GM19193 (cell line): ENCODE results near the gene DNAJB1.
A peak's percentile ranks its signal among the peaks of the same experiment; 100 is the strongest.

Source experiments
- POLR2A ChIP-seq: IDR thresholded peaks from 4 replicates; pipeline ENCODE4 v1.6.1; 2011; ENCODE audit not compliant: insufficient read depth, insufficient read length; ENCODE audit errors: extremely low read depth

DNAJB1 gene

GRCh38 chr19:14517840-14518505, at the start of gene DNAJB1:
TSS of gene DNAJB1 (minus strand) at chr19:14518397. CDS start at chr19:14518349, 48 bp downstream.
- peak; percentile 97 for TF ChIP-seq POLR2A

GRCh38 chr19:14567079-14567478, 48.9 kb upstream of the DNAJB1 start:
- no peak for TF ChIP-seq POLR2A

GRCh38 chr19:14566712-14567077, 48.5 kb upstream of the DNAJB1 start:
- no peak for TF ChIP-seq POLR2A

- TF ChIP-seq POLR2A: no peak
Observed at GRCh38 chr19:14565765-14566711, 47.8 kb upstream of the DNAJB1 start.

GRCh38 chr19:14565298-14565679, 47.1 kb upstream of the DNAJB1 start:
- TF ChIP-seq POLR2A: no peak

GRCh38 chr19:14563989-14564651, 45.9 kb upstream of the DNAJB1 start:
- TF ChIP-seq POLR2A: no peak

GRCh38 chr19:14563590-14563926, 45.4 kb upstream of the DNAJB1 start:
- no peak for TF ChIP-seq POLR2A

- TF ChIP-seq POLR2A: no peak
Observed at GRCh38 chr19:14562660-14563589, 44.7 kb upstream of the DNAJB1 start.

- no peak for TF ChIP-seq POLR2A
Observed at GRCh38 chr19:14561847-14562351, 43.7 kb upstream of the DNAJB1 start.

GRCh38 chr19:14561249-14561648, 43.1 kb upstream of the DNAJB1 start:
- no peak for TF ChIP-seq POLR2A

GRCh38 chr19:14560776-14561108, 42.5 kb upstream of the DNAJB1 start:
- no peak for TF ChIP-seq POLR2A

GRCh38 chr19:14559916-14560775, 41.9 kb upstream of the DNAJB1 start:
- no peak for TF ChIP-seq POLR2A

- TF ChIP-seq POLR2A: no peak
Observed at GRCh38 chr19:14558370-14559066, 40.3 kb upstream of the DNAJB1 start.
